GM18526 (cell line): Measurements from ENCODE around the gene BABAM2.

Experiments
- POLR2A ChIP-seq: IDR thresholded peaks from 3 replicates; pipeline ENCODE4 v1.6.1; 2011; ENCODE audit not compliant: insufficient read length; ENCODE audit errors: extremely low read depth

The BABAM2 gene

GRCh38 chr2:27953077-27953476 is 62.5 kb downstream of the BABAM2 start:
- no peak for TF ChIP-seq POLR2A

- TF ChIP-seq POLR2A: no peak
Observed at GRCh38 chr2:27954221-27954673, 63.7 kb downstream of the BABAM2 start.

- TF ChIP-seq POLR2A: no peak
Observed at GRCh38 chr2:27954771-27955383, 64.3 kb downstream of the BABAM2 start.

- no peak for TF ChIP-seq POLR2A
Observed at GRCh38 chr2:27955384-27956161, 65.0 kb downstream of the BABAM2 start.

- no peak for TF ChIP-seq POLR2A
Observed at GRCh38 chr2:27956888-27957287, 66.4 kb downstream of the BABAM2 start.

GRCh38 chr2:27958711-27959378 is 68.3 kb downstream of the BABAM2 start:
- TF ChIP-seq POLR2A: no peak

GRCh38 chr2:27959496-27959895 is 69.0 kb downstream of the BABAM2 start:
- TF ChIP-seq POLR2A: no peak

- no peak for TF ChIP-seq POLR2A
Observed at GRCh38 chr2:27960237-27960912, 69.8 kb downstream of the BABAM2 start.

GRCh38 chr2:27962006-27962405 is 71.5 kb downstream of the BABAM2 start:
- no peak for TF ChIP-seq POLR2A

- TF ChIP-seq POLR2A: no peak
Observed at GRCh38 chr2:27963472-27963871, 72.9 kb downstream of the BABAM2 start.

GRCh38 chr2:27964067-27964466 is 73.5 kb downstream of the BABAM2 start:
- TF ChIP-seq POLR2A: no peak

GRCh38 chr2:27965841-27966240 is 75.3 kb downstream of the BABAM2 start:
- TF ChIP-seq POLR2A: no peak

GRCh38 chr2:27966466-27966865 is 75.9 kb downstream of the BABAM2 start:
- TF ChIP-seq POLR2A: no peak

- no peak for TF ChIP-seq POLR2A
Observed at GRCh38 chr2:27967076-27967475, 76.5 kb downstream of the BABAM2 start.

GRCh38 chr2:27972311-27972710 is 81.8 kb downstream of the BABAM2 start:
- no peak for TF ChIP-seq POLR2A
